Islet of Langerhans (tissue), 1 donor: ENCODE measurements around the gene AQR.
"Not testable (repeated sequence)": the region's sequence is repeated elsewhere in the genome, so short reads cannot be mapped to it uniquely, and the experiment has no call there.

Experiments
- FAIRE-seq: peaks from one replicate; lab custom pipeline; 2011; peaks lifted over from hg19 to GRCh38; lab: Jason Lieb, UNC

AQR gene

DNA sequence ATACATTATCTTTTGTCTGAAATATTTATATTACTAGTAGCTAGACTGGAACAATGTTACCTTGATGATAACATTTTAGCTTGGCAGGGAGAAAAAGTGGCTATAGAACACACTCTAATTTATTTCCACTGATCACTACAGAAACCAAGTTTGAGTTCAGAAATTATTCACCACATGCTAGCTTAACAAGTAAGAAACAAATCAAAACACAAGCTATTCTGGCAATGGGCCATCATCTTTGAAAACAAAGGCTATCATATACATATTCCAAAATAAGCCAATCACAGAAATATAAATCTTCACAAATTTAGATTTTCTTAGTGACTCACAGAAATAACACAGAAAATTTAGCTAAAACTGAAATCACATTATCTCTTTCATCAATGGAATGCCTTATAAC is 17.1 kb downstream of the AQR start:
- no peak for FAIRE-seq

DNA sequence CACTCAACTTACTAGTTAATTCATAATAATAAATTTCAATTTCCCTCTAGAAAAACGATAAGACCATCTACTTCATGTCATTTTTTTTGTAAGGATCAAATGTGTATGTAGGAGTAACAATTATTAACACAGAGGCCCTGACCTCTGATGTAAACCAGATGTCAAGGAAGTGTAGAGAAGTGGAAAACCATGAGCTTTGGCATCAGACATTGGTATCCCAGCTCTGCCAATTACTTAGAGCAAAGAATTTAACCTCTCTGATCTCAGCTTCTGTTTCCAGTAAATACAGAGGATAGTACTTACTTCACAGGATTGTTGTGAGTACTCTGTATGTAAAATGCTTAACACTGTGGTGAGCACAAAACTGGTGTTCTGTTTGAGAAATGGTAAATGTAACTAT is 17.5 kb downstream of the AQR start:
- FAIRE-seq: no peak

DNA sequence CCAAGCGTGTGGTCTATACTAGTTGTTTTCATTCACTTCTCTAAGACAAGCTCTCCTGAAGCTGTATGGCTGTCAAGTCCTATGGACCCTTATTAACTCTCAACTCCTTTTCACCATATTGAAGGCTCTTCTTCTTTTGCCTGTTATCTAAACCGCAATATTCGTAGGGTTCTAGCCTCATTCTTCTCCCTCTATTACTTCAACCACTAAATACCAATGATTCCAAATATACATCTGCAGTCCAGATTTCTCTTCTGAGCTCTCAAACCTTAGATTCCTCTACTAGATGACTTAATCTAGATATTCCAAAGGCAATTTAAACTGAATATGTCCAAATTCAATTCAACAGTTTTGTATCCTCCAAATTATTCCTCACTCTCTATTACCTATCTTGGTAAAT is 24.6 kb downstream of the AQR start:
- FAIRE-seq: no peak

DNA sequence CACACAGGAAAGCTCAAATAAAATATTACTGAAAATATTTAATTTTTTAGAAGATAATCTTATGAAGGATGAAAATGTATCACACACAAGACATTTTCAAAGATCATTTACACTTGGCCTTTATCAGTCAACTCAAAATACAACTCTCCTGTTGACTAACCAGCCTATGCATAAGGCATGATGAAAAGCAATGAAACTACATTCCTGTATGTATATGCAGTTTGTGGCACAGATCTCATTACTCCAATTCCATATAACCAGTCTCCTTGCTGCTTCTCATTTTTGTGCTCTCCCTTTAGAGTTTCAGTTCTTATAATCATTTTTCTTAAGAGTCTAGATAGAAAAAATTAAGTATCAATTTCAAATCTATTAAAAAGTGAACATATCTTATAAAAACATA is 25.8 kb downstream of the AQR start:
- no peak for FAIRE-seq

DNA sequence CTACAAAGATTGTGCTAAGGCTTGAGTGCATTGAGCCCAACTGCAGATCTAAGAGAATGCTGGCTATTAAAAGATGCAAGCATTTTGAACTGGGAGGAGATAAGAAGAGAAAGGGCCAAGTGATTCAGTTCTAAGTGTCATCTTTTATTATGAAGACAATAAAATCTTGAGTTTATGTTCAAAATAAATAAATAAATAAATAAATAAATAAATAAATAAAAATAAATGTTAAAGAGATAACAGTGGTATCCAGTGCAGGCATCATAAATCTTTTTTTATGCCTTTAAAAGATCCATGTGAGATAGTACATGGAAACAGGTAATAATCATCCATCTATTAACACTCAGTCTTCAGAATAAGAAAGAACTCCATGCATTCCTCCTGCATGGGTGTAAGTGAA is 26.3 kb downstream of the AQR start:
- not testable (repeated sequence) for FAIRE-seq

DNA sequence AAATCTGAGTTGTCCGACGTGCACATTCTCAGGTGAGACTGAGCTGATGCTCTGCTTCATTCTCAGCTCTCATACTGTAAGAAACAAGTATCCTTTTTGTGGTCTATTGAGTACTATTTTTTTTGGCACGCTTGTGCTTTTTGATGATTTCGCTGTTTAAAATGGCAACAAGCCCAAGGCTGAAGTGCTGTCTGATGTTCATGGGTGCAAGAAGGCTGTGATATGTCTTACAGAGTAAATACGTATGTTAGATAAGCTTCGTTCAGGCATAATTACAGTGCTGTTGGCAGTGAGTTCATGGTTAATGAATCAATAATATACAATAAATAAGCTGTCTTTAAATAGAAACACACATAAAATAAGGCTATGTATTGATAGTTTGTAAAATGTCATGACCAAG is 27.2 kb downstream of the AQR start:
- FAIRE-seq: peak; percentile 97

DNA sequence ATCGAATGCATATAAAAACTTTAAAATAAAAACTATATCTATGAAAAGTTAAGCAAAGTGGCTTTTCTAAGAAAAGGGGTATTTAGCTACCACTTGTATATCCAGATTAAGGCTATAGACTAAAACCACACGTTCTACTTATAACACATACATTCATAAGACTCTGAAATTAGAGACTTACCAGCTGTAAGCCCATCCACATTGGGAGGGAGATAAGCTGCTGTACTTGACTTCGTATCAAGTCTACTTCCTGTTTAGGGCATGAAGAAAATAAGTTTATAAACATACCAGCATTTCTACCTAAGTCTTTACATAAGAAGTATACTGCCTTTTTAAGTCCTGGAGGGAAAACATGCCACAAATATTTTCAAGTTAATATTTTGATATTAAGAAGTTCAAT is 27.7 kb downstream of the AQR start:
- no peak for FAIRE-seq

DNA sequence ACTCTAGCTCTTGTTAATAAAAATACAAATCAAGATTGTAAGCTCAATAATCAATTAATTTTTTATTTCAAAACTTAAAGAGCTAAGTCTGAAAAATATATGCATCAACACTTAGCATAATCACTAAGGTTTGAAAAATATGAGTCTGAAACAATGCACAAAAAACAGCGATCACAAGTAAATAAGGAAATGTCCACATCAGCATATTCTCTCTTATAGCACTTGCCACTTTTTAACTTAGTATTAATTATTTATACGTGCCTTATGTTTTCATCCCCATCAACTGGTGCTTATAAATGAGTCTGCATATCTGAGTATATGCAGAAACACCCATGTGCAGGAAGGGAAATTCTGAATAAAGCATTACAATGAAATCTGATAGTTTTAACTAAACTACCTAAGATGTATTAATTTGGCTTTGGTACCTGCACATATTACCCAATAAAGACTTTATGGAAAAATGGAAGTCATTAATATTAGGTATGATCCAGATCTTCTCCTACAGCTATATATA is 28.3 kb downstream of the AQR start:
- peak; percentile 17 for FAIRE-seq

DNA sequence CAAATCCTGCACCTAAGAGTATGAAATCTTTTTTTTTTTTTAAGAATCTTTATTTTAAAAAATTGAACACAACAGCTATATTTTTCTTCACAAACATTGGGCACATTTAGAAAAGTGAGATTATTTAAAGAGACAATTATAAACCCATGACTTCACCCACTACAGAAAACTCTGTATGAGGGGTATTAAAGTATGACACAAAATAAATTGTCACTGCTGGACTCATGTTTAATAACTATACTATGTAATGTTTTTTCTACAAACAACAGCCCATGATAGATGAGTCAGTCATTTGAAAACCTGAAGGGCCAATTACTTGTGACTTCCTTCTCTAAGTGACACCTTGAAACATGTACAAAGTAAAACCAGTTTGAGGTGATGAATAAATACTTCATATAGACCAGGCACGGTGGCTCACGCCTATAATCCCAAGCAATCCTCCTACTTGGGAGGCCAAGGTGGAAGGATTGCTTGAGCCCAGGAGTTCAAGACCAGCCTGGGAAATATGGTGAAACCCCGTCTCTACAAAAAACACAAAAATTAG is 36.0 kb downstream of the AQR start:
- FAIRE-seq: no peak

DNA sequence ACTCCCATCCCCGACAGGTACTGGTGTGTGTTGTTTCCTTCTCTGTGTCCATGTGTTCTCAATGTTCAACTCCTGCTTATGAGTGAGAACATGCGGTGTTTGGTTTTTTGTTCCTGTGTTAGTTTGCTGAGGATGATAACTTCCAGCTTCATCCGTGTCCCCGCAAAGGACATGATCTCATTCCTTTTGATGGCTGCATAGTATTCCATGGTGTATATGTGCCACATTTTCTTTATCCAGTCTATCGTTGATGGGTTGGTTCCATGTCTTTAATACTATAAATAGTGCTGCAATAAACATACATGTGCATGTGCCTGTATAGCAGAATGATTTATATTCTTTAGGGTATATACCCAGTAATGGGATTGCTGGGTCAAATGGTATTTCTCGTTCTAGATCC is 41.2 kb downstream of the AQR start:
- not testable (repeated sequence) for FAIRE-seq

DNA sequence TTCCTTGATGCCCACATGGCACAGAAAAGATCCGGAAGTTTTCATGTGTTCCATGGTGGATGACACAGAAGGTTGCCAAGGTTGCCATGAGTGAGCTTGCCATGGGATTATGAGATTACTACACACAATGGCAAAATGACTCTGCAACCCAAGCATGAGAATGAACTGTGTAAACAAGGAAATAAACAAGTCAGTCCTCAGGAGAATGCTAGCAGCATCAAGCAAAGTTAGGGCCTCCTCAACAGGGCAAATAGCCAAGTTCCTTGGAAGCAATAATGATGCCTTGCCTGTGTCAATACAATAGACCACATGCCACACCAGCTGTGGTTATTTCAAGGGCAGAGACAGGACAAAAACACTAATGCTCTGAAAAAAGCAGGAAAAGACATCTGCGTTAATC is 41.8 kb downstream of the AQR start:
- no peak for FAIRE-seq

DNA sequence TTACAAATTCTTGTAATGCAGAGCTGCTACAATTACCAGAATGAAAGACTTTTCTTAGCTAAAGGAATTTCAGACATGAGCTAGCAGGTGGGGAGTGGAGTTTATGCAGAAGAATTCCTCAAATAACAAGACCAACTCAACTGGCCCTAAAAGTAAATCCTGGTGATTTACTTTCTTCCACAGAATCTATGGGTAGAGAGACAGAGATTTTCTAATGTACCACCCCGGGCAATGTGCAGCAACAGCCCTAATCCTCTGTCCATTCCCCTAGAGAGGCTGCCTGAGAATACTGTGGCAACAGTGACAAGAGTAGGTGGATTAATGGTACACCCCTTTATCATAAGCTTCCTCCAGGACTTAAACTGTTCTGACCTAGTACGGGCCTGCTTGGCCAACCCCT is 55.2 kb downstream of the AQR start:
- no peak for FAIRE-seq

DNA sequence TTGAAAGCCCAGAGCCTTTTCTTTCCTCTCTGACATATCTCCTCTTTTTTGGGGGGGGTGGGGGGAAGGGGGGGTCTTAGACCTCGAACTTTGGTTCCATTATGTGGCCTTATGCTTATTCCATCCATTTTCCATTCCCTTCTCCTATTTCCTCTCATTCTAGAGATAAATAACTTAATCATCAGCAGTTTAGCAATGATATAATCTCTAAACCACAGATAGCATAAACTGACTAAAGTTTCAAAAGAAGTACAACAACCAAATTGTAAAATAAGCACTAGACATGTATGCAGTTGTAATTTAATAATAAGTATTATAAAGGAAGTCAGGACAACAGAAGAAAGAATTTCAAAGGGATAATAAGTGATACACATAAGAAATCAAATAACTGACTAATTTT is 64.5 kb downstream of the AQR start:
- FAIRE-seq: no peak

DNA sequence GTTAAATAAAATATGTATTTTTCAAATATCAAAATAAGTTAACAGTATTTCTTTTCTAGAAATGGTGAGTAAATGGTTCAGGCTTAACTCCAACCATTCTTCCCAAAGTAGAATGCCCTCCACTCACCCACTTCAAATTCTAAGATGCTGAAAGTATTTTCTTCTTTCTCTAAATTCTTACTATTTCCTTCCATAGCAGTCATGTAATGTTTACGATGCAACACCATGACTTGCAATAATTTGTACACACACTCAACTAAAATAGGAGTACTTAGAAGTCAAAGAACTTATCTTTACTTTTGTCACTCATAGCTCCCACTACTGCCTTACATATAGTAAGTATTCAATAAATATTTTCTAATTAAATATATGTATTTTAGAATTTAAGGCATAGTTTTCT is 65.0 kb downstream of the AQR start:
- FAIRE-seq: peak; percentile 13

DNA sequence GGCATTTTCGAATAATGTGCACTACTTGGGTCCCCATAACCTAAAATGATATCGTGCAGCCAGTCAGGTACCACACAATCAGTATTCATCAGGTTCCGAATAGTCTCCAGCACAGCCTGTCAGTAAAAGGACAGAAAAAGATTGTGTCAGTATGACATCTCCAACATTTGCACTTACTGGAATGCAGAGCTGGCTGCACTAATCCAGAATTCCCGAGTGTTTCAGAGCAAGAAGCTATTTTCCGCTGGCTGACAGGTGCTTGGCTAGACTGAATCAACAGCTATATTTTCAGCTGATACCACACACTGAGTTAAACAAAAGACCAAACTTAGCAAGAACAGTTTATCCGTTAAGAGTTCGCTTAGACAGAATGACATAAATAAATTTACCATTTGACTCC is 68.8 kb downstream of the AQR start:
- peak; percentile 49 for FAIRE-seq

DNA sequence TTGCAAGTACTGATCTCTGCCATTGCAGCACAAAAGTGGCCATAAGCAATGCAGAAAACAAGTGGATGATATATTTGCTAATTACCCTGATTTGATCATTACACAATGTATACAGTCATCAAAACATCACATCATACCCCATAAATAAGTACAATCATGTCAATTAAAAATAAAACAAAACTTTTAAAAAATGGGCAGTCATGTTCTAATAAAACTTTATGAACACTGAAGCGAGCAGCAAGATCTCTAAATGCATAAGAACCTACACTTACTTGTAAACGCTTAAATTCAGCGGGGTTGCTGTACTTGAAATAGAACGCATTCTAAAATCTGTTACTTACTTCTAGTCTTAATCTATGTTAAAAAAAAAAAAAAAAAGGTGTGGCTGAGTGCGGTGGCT is 73.4 kb downstream of the AQR start:
- no peak for FAIRE-seq

DNA sequence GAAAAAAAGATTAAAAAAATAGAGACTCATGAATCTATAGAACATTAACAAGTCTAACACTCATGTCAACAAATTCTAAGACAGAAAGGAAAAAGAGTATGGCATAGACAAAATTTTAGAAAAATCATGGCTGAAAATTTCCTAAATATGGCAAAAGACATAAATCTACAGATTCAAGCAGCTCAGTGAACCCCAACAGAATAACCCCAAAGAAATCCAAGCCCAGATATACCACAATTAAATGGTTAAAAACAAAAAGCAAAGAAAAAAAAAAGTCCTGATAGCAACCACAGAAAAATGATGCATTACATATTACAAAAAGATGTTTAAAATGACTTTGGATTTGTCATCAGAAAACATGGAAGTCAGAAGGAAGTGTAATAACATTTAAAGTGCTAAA is 75.6 kb downstream of the AQR start:
- FAIRE-seq: peak; percentile 9

DNA sequence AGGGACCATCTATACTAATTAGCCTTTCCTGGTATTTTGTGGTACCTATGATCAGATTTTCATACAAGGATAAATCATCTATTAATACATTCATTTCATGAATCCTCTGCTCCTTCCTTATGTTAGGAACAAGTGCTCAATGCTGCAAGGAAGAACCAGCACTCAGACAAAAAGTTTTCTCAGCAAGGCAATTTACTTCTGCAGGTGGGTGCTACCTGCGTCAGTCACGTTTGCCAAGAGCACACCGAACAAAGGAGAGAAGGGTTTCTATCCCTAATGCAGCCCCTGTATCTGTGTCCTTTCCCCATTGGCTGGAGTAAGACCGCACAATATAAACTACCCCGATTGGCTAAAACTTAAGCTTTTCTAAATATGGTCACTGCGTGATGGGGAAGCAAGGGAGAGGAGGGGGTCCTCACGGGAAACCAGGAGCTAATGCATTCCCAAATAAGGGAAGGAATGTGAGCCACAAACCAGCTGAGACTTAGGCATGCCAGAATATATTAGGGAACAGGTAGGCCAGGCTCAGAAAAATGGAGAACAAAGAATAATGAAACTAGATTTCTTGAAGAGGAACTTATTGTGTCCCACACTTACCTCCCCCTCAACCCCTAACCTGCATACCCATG is 76.5 kb downstream of the AQR start:
- FAIRE-seq: no peak

DNA sequence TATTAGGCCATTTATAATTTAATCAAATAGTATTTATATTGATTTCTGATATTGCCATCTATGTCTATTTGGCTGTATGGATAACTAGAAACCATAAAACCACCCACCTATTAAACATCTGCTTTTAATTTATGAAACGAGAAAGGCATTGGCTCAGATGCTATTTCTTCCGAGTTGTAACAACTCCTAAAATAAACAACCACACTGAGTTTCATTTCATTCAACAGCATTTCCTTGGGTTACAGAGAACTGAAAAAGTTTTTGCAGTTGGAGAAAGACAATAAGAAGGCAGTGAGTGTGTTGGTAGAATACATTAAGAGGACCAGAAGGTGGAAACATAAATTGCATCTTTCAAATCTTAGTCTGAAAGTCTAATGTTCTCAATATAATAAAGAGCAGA is 79.1 kb downstream of the AQR start:
- no peak for FAIRE-seq

DNA sequence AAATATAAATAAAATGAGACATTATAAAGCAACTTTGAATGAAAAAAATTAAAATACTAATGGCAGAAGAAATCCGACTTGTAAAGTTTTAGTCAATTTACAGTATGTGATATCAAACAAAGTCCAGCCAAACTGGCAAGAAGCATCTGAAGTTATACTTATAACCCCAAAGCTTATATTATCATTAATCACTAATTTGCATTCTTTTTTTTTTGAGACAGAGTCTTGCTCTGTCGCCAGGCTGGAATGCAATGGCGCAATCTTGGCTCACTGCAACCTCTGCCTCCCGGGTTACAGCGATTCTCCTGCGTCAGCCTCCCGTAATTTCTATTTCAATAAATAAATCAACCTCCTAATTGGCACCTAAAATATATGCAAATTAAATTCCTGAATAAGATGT is 80.1 kb downstream of the AQR start:
- FAIRE-seq: peak; percentile 71

DNA sequence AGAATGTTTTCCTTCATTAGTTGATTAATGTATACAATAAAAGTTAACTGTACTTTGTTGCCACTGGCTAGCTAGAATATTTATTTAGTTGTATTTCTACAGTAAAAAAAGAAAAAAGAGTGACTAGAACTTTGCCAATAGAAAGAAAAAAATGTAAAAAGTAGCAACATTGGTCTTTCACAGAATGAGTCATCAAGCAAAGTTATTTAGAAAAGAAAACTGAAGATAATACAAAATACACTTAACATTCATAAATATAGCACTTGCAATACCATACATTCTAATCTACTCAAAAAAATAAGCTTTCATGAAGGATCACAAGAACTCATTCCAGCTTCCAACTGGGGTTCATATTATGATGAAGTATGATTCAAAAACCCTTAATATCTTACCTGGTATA is 83.4 kb downstream of the AQR start:
- FAIRE-seq: peak; percentile 17

DNA sequence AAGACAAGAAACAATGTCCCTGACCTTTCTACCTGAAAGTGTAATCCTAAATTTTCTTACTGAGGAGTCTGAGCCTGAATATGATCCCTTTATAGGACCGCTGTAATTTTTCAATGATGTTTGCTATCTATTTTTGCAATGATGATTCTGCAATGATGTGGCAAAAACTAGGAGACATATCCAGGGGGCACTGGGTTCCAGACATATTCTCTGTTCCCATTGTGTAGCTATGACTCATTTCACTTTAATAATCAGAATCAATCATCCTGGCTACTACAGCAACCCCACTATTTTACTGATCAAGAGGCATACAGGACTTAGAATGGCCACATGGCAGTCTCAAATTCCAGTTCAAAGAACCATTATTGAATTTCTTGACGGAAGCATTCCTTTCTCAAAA is 85.9 kb downstream of the AQR start:
- no peak for FAIRE-seq

DNA sequence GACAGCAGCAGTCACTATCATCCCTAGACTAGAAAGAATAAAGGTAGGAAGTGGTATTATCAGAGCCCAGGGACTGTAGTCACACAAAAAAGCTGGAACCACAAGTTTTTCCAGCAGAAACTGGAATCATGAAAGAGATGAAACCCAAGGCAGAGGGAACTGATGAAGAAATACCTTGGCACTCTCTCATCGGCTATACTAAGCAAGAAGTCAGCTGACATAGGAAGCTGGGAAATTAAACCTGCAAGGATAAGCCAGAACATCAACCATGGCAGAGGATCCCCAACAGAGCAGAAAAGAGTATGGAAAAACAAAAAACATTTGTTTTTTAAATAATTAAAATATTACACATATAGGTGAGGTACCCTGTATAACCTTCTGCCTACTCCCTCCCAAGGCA is 86.5 kb downstream of the AQR start:
- FAIRE-seq: no peak

DNA sequence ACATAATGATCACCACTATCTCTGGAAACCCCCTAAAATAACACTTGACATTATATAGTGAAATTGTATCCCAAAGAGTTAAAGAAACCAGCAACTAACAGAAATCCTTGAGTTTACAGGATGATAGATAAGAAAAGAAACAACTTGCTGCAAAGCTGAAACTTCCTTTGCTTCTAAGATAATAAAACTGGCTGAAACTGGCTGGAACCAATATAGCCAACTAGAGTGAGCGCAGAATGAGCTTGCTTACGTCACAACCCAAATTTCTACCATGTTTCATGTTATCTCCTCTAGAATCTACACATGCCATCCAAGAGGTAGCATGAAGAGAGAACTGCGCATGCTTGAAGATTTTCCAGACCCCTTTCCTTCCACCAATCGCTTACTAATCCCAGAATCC is 90.4 kb downstream of the AQR start:
- no peak for FAIRE-seq

DNA sequence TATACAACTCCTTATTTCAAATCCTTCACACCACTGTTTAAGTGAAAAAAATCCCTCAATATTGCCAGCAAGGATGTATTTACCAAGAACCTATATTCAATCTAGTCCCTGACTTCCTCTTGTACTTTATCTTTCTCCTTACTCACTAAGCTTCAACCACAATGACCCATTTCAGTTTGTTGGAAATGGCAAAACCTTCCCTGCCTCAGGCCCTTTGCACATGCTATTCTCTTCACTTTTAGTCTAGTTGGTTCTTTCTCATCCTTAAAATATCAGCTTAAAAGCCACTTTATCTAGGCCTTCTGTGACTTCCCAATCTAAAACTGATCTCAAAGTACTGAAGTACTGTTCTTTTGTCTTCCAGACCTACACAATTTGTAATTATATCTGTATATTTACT is 92.9 kb downstream of the AQR start:
- FAIRE-seq: peak; percentile 41
